Skeletal muscle satellite cell (primary cell): ENCODE measurements around the gene MYO3A.

ENCODE experiments used
- H3K27me3 ChIP-seq: 2 replicates; pipeline ENCODE4 v1.7.0; 2013; ENCODE audit warnings: low read length; ENCODE audit not compliant: control insufficient read depth, insufficient read depth
- H3K36me3 ChIP-seq: 2 replicates; pipeline ENCODE4 v1.7.0; 2013; ENCODE audit warnings: mild to moderate bottlenecking, control low read depth, low read length; ENCODE audit not compliant: insufficient read depth
- H3K4me1 ChIP-seq: 2 replicates; pipeline ENCODE4 v1.7.0; 2013; ENCODE audit warnings: low read length; ENCODE audit not compliant: control insufficient read depth, insufficient read depth
- H3K4me2 ChIP-seq: 2 replicates; pipeline ENCODE4 v1.7.0; 2013; ENCODE audit warnings: mild to moderate bottlenecking, low read length
- H3K4me3 ChIP-seq: 2 replicates; pipeline ENCODE4 v1.7.0; 2013; ENCODE audit warnings: low read length
- H3K9ac ChIP-seq: 2 replicates; pipeline ENCODE4 v1.7.0; 2013; ENCODE audit warnings: mild to moderate bottlenecking, low read depth, low read length, moderate library complexity
- H3K9me3 ChIP-seq: replicated peaks from 2 replicates; pipeline ENCODE4 v1.7.0; 2013; ENCODE audit warnings: mild to moderate bottlenecking, control low read depth, low read length

MYO3A gene

GRCh38 chr10:25914776-25915175 lies 19.3 kb upstream of the MYO3A start:
- Histone ChIP-seq H3K4me1 (no peaks in the 10 kb centered on the region), H3K36me3 (no peaks in the 10 kb centered on the region), H3K9ac (no peak overlapping the region), H3K4me3 (no peak overlapping the region), H3K4me2 (no peak overlapping the region), H3K27me3 (no peaks in the 10 kb centered on the region), H3K9me3 (peaks cover 16% of the 10 kb centered on the region)

- peaks cover 3% of the 10 kb centered on the region for H3K9me3 ChIP-seq
- H3K4me1 ChIP-seq, result no peaks in the 10 kb centered on the region
- H3K27me3 ChIP-seq, result no peaks in the 10 kb centered on the region
- no peaks in the 10 kb centered on the region for H3K36me3 ChIP-seq
- H3K9ac ChIP-seq, result no peak overlapping the region
- H3K4me2 ChIP-seq, result no peak overlapping the region
- no peak overlapping the region for H3K4me3 ChIP-seq
Measured at GRCh38 chr10:25934621-25935139, 651 bp downstream of the MYO3A start.

GRCh38 chr10:25938405-25938804 lies 4.4 kb downstream of the MYO3A start:
- Histone ChIP-seq H3K9me3 (peaks cover 3% of the 10 kb centered on the region), H3K27me3 (no peaks in the 10 kb centered on the region), H3K4me2 (no peak overlapping the region), H3K4me3 (no peak overlapping the region), H3K36me3 (no peaks in the 10 kb centered on the region), H3K4me1 (no peaks in the 10 kb centered on the region), H3K9ac (no peak overlapping the region)

GRCh38 chr10:25944771-25945170 lies 10.7 kb downstream of the MYO3A start:
- H3K4me2 ChIP-seq, result no peak overlapping the region
- no peak overlapping the region for H3K9ac ChIP-seq
- H3K4me3 ChIP-seq, result no peak overlapping the region
- H3K36me3 ChIP-seq, result no peaks in the 10 kb centered on the region
- no peaks in the 10 kb centered on the region for H3K9me3 ChIP-seq
- H3K27me3 ChIP-seq, result no peaks in the 10 kb centered on the region
- H3K4me1 ChIP-seq, result no peaks in the 10 kb centered on the region

- no peaks in the 10 kb centered on the region for H3K4me1 ChIP-seq
- H3K27me3 ChIP-seq, result no peaks in the 10 kb centered on the region
- H3K36me3 ChIP-seq, result no peaks in the 10 kb centered on the region
- no peak overlapping the region for H3K4me3 ChIP-seq
- no peak overlapping the region for H3K4me2 ChIP-seq
- no peak overlapping the region for H3K9ac ChIP-seq
- H3K9me3 ChIP-seq, result peaks cover 3% of the 10 kb centered on the region
Measured at GRCh38 chr10:25952857-25953256, 18.8 kb downstream of the MYO3A start.

- no peak overlapping the region for H3K4me2 ChIP-seq
- H3K9ac ChIP-seq, result no peak overlapping the region
- H3K27me3 ChIP-seq, result no peaks in the 10 kb centered on the region
- H3K4me1 ChIP-seq, result no peaks in the 10 kb centered on the region
- H3K9me3 ChIP-seq, result peaks cover 3% of the 10 kb centered on the region
- no peak overlapping the region for H3K4me3 ChIP-seq
- no peaks in the 10 kb centered on the region for H3K36me3 ChIP-seq
Measured at GRCh38 chr10:25954851-25955250, 20.8 kb downstream of the MYO3A start.

GRCh38 chr10:25959540-25960232 lies 25.7 kb downstream of the MYO3A start:
- no peak overlapping the region for H3K4me3 ChIP-seq
- no peaks in the 10 kb centered on the region for H3K27me3 ChIP-seq
- H3K9ac ChIP-seq, result no peak overlapping the region
- no peaks in the 10 kb centered on the region for H3K4me1 ChIP-seq
- H3K4me2 ChIP-seq, result no peak overlapping the region
- peaks cover 4% of the 10 kb centered on the region for H3K9me3 ChIP-seq
- no peaks in the 10 kb centered on the region for H3K36me3 ChIP-seq

GRCh38 chr10:25965584-25965983 lies 31.6 kb downstream of the MYO3A start:
- no peaks in the 10 kb centered on the region for H3K27me3 ChIP-seq

GRCh38 chr10:25966844-25967243 lies 32.8 kb downstream of the MYO3A start:
- no peak overlapping the region for H3K4me3 ChIP-seq
- no peaks in the 10 kb centered on the region for H3K4me1 ChIP-seq
- no peak overlapping the region for H3K4me2 ChIP-seq
- peaks cover under 1% of the 10 kb centered on the region for H3K9me3 ChIP-seq
- no peak overlapping the region for H3K9ac ChIP-seq
- no peaks in the 10 kb centered on the region for H3K36me3 ChIP-seq
- H3K27me3 ChIP-seq, result no peaks in the 10 kb centered on the region

More at GRCh38 chr10:25965584-25965983, 31.6 kb downstream of the MYO3A start:
- Histone ChIP-seq H3K9me3 (peaks cover 4% of the 10 kb centered on the region), H3K4me2 (no peak overlapping the region), H3K9ac (no peak overlapping the region), H3K4me3 (no peak overlapping the region), H3K4me1 (no peaks in the 10 kb centered on the region), H3K36me3 (no peaks in the 10 kb centered on the region)

GRCh38 chr10:25972631-25973030 lies 38.6 kb downstream of the MYO3A start:
- H3K4me3 ChIP-seq, result no peak overlapping the region
- H3K27me3 ChIP-seq, result no peaks in the 10 kb centered on the region
- H3K36me3 ChIP-seq, result no peaks in the 10 kb centered on the region

GRCh38 chr10:25974897-25975459 lies 40.9 kb downstream of the MYO3A start:
- H3K4me2 ChIP-seq, result no peak overlapping the region
- H3K4me1 ChIP-seq, result no peaks in the 10 kb centered on the region
- H3K9me3 ChIP-seq, result no peaks in the 10 kb centered on the region
- H3K4me3 ChIP-seq, result no peak overlapping the region
- no peaks in the 10 kb centered on the region for H3K36me3 ChIP-seq
- no peak overlapping the region for H3K9ac ChIP-seq
- H3K27me3 ChIP-seq, result no peaks in the 10 kb centered on the region

More at GRCh38 chr10:25972631-25973030, 38.6 kb downstream of the MYO3A start:
- Histone ChIP-seq H3K4me1 (no peaks in the 10 kb centered on the region), H3K4me2 (no peak overlapping the region), H3K9ac (no peak overlapping the region), H3K9me3 (no peaks in the 10 kb centered on the region)

- H3K27me3 ChIP-seq, result no peaks in the 10 kb centered on the region
- H3K4me1 ChIP-seq, result no peaks in the 10 kb centered on the region
- no peak overlapping the region for H3K4me2 ChIP-seq
- H3K9ac ChIP-seq, result no peak overlapping the region
- H3K4me3 ChIP-seq, result no peak overlapping the region
- no peaks in the 10 kb centered on the region for H3K36me3 ChIP-seq
- no peaks in the 10 kb centered on the region for H3K9me3 ChIP-seq
Measured at GRCh38 chr10:25978771-25979170, 44.7 kb downstream of the MYO3A start.
